Measurements from ENCODE around the gene TRABD2B.

TRABD2B gene

GRCh38 chr1:47870480-47870879, 126.7 kb downstream of the TRABD2B start:
- Histone ChIP-seq H3K27ac (ENCODE audit: low read depth, low read length) (no peak overlapping the region), H3K4me2 (ENCODE audit: low read length) (no peak overlapping the region), H4K20me1 (ENCODE audit: control insufficient read depth, insufficient read depth, low read depth, low read length) (no peaks in the 10 kb centered on the region), H3K27me3 (ENCODE audit: control insufficient read depth, low read length) (no peaks in the 10 kb centered on the region), H3K4me1 (ENCODE audit: control insufficient read depth, low read length) (no peaks in the 10 kb centered on the region), H3K4me3 (ENCODE audit: low read length) (no peak overlapping the region), H3K79me2 (ENCODE audit: control insufficient read depth, low read length) (no peaks in the 10 kb centered on the region), H3F3A (ENCODE audit: control insufficient read depth, insufficient read depth) (no peaks in the 10 kb centered on the region), H3K36me3 (ENCODE audit: control insufficient read depth, low read length) (no peaks in the 10 kb centered on the region), H3K9me3 (ENCODE audit: control insufficient read depth, insufficient read depth, low read length) (no peaks in the 10 kb centered on the region), H3K9me2 (replicated peaks; ENCODE audit: control insufficient read depth, low read length) (no peaks in the 10 kb centered on the region)
- TF ChIP-seq EZH2phosphoT487 (IDR thresholded peaks at IDR 0.05; ENCODE audit: borderline replicate concordance, low read length): no peak
- TF ChIP-seq CTCF (IDR thresholded peaks at IDR 0.05; ENCODE audit: low read depth, low read length, poor library complexity, severe bottlenecking): no peak

- Histone ChIP-seq H3K27ac (ENCODE audit: low read depth, low read length) (no peak overlapping the region), H3K4me2 (ENCODE audit: low read length) (no peak overlapping the region), H3K79me2 (ENCODE audit: control insufficient read depth, low read length) (no peaks in the 10 kb centered on the region), H4K20me1 (ENCODE audit: control insufficient read depth, insufficient read depth, low read depth, low read length) (no peaks in the 10 kb centered on the region), H3K27me3 (ENCODE audit: control insufficient read depth, low read length) (no peaks in the 10 kb centered on the region), H3F3A (ENCODE audit: control insufficient read depth, insufficient read depth) (no peaks in the 10 kb centered on the region), H3K9me3 (ENCODE audit: control insufficient read depth, insufficient read depth, low read length) (no peaks in the 10 kb centered on the region), H3K4me3 (ENCODE audit: low read length) (no peak overlapping the region), H3K36me3 (ENCODE audit: control insufficient read depth, low read length) (no peaks in the 10 kb centered on the region), H3K9me2 (replicated peaks; ENCODE audit: control insufficient read depth, low read length) (no peaks in the 10 kb centered on the region), H3K4me1 (ENCODE audit: control insufficient read depth, low read length) (no peaks in the 10 kb centered on the region)
- TF ChIP-seq CTCF (IDR thresholded peaks at IDR 0.05; ENCODE audit: low read depth, low read length, poor library complexity, severe bottlenecking) (no peak), EZH2phosphoT487 (IDR thresholded peaks at IDR 0.05; ENCODE audit: borderline replicate concordance, low read length) (no peak)
These were observed 128.9 kb downstream of the TRABD2B start for GRCh38 chr1:47868348-47868676.

GRCh38 chr1:47867438-47868347, 129.5 kb downstream of the TRABD2B start:
- no peak for TF ChIP-seq CTCF (IDR thresholded peaks at IDR 0.05; ENCODE audit: low read depth, low read length, poor library complexity, severe bottlenecking)
- TF ChIP-seq EZH2phosphoT487 (IDR thresholded peaks at IDR 0.05; ENCODE audit: borderline replicate concordance, low read length): no peak
- no peaks in the 10 kb centered on the region for H3K9me3 ChIP-seq (ENCODE audit: control insufficient read depth, insufficient read depth, low read length)
- H3K4me3 ChIP-seq (ENCODE audit: low read length): no peak overlapping the region
- no peaks in the 10 kb centered on the region for H3K9me2 ChIP-seq (replicated peaks; ENCODE audit: control insufficient read depth, low read length)
- H3K79me2 ChIP-seq (ENCODE audit: control insufficient read depth, low read length): no peaks in the 10 kb centered on the region
- H3K27me3 ChIP-seq (ENCODE audit: control insufficient read depth, low read length): no peaks in the 10 kb centered on the region
- no peaks in the 10 kb centered on the region for H3K4me1 ChIP-seq (ENCODE audit: control insufficient read depth, low read length)
- H3F3A ChIP-seq (ENCODE audit: control insufficient read depth, insufficient read depth): no peaks in the 10 kb centered on the region
- H3K27ac ChIP-seq (ENCODE audit: low read depth, low read length): no peak overlapping the region
- H4K20me1 ChIP-seq (ENCODE audit: control insufficient read depth, insufficient read depth, low read depth, low read length): no peaks in the 10 kb centered on the region
- H3K4me2 ChIP-seq (ENCODE audit: low read length): no peak overlapping the region
- no peaks in the 10 kb centered on the region for H3K36me3 ChIP-seq (ENCODE audit: control insufficient read depth, low read length)
